OCI-LY1 (cell line): ENCODE results near the gene HOXA7.

Source experiments
- CTCF ChIP-seq: fragments of 200-600 bp; sonication (generic), shearing (Covaris generic); IDR thresholded peaks from 2 replicates; pipeline ENCODE4 v1.5.1; 2017; ENCODE audit warnings: mild to moderate bottlenecking, antibody characterized with exemption, low read length, moderate library complexity, mixed read lengths
- EZH2 ChIP-seq: fragments of 200-600 bp; sonication (generic), shearing (Covaris generic); IDR thresholded peaks from 2 replicates; pipeline ENCODE4 v1.8.0; 2017; ENCODE audit warnings: borderline replicate concordance, mixed run types, mild to moderate bottlenecking, antibody characterized with exemption, low read length, moderate library complexity, mixed read lengths

- TF ChIP-seq CTCF (no peak), EZH2 (no peak)
These were observed 16.5 kb upstream of the HOXA7 start for GRCh38 chr7:27172823-27173510.
